GM21526 (cell line): ENCODE results near the gene CCBE1.

Experiments used
- ATAC-seq: cut with Tn5 transposase; IDR thresholded peaks from one replicate; pipeline ENCODE4 v1.9.1; 2021; ENCODE audit warnings: moderate library complexity; ENCODE audit not compliant: unreplicated experiment, low FRiP score

The CCBE1 gene

DNA sequence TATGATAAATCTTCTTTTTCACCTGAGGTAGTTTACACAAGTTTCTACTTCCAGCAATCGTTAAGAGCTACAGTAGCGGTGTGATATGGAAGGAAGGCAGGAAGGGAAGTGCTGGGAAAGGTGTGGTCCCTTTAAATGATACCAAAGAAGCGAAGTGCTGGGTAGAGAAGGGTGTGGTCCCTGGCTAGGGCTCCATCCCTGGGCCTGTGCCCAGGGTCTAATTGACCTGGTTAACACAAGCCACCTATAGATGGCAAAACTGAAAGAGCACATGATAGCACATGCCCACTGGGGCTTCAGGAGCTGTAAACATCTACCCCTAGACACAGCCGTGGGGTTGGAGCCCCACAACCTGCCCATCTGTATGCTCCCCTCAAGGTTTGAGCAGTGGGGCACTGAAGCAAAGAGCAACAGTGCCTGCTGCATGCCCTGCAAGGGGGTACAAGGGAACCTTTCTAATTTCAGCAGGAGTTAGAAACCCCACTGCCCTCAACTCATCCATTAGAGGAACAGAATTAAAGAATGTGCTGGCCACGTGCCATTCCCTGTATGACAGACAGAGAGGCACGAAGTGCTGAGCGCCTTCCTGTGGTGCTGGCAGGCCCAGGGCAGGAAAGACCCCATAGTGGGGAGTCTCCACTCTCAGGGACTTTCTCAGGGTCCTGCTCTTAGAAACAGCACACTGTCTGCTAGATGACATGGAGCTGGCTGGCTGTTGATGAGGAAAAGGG, 185.0 kb downstream of the CCBE1 start:
- no peak for ATAC-seq

DNA sequence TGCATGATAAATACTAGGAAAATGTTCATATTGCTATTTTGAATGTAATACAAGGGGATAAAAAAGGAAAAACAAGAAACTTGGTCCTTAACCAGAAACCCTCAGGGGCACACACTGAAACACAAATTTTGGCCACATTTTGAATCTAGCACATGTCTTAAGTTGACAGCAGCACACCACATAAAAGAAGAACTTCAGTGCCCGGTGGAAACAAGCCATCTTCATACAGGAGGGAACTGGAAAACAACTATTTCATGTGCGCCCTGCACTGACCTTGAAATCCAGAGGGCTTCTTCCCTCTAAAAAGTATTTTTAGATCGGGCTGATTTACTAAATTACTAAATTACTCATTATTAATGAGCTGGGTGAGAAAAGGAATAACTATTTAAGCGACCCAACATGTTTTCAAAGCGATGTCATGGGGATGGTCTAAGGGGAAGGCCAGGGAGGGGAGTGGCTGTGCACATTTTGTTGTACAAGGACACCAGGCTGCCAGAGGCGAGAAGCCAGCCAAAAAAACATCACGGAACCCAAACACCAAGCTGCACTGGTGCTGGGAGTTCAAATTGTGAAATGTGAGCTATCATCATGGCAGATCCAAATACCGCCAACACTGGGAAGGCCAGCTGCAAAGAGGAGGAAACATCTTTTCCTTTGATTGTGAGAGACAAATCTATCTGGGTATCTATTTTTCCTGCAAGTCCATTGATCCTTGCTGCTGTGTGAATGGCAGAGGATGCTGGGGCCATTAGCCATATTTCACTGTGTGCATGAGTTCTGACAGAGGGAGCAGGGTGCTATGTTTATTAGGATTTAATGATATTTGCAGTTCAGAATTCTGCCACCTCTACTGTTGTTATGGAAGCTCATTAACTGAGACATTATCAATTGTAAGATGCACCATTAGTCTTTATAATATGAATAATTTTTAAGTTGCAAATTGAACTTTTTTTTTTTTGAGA, 187.5 kb downstream of the CCBE1 start:
- ATAC-seq = no peak

DNA sequence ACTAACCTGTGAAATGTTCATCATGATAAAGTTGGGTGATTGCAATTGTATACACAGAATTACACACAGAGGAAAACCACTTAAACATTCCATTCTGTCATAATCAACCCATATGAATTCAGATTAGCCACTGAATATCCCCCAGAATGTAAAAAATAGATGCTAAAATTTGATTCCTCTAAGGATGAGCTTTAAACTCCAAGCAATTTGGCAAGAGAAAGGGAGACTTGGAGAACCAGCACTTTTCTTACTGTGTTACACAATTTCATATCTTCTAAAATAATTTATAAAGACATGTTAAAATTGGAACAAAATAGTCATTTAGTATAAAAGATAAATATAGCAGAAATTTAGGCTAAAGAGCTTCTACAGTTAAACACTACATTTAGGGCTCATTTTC, 191.9 kb downstream of the CCBE1 start:
- ATAC-seq = no peak

DNA sequence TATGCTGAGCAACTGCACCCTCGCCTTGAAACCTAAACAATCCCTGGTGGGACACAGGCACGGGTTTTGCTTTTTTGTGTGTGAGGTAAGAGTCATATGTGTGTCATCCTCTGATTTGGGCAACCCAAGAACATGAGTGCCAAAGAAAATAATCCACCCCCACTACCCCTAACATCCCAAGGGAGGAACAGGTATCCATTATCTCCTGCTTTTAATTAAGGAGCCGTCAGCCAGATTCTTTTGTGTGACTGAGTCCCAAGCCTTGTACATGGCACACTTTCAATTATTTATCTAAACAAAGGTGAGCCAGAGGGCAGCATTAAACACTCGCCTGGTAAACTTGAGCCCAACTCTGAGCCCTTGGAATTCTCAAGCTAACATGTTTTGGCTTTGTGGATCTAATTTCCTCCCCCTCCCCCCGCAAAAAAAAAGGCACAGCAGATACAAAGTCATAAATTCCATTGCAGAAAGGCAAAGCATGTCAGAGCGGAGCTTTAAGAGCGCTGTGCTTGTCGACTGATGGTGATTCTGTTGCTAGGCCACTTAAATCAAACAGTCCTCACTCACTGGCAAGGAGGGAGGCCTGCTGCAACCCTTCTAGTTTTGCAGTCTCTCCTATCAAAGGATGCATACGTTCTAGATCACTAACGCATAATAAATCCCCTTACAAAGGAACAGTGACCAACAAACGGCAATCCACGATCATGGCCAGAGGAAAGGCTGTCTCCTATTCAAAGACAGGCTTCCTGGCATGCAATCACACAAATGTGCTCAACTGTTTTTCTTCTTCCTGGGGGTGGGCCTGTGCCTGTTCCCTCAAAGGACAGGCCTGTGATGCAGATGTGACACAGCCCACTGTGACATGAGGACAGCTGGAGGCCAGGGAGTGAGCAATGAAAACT, 194.7 kb downstream of the CCBE1 start:
- no peak for ATAC-seq

DNA sequence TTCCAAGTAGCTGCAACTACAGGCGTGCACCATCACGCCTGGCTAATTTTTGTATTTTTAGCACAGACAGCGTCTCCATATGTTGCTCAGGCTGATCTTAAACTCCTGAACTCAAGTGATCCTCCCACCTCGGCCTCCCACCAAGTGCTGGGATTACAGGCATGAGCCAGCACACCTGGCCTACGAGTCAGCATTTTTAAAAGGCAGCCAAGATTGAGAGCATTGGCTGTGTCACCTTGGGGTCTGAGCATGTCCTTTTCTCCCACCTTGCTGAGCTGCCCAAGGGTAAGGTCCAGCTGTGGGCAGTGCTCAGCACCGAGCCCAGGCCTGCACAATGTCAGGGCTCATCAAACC, 195.3 kb downstream of the CCBE1 start:
- ATAC-seq = no peak

DNA sequence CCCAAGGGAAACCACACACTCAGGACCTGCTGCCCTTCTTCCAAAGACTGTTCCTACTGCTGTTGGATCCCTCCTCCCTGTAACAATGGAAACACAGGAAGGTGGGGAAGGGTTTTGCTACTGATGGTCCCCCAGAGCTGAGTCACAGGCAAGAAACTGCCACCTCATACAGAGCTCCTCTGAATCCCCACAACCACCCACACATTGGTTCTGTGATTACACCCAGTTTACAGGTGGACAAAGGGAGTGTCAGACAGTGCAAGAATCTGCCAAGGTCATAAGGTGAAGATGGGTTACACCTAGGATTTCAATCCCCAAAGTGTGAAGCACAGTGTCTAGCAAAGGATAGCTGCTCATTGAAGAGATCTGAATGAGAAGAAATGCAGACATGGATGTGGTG, 196.5 kb downstream of the CCBE1 start:
- no peak for ATAC-seq

DNA sequence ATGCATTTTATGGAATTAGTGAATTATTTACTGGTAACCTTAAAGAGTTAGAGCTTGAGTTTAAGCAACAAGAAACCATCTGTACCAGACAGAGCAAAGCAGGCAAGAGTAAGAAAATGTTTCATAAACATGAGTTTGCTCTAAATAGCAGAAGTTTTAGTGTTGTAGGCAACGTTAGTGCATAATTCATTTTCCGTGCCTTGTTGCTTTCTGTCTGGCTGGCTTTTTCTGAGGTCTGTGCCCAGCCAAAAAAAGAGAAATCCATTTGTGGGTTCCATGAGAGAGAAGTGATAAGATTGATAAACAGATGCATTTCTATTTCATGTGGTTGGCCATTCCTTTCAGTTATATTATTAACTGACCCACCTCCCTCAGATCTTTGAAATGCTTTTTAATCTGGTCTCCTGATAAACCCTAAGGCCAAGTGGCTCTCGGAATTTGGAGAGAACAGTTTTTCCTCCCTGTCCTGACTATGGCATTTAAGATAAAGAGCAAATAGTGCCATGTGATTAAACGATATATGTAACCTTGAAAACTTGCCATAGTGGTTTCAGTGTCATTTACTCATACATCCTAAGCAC, 198.6 kb downstream of the CCBE1 start:
- ATAC-seq = no peak

DNA sequence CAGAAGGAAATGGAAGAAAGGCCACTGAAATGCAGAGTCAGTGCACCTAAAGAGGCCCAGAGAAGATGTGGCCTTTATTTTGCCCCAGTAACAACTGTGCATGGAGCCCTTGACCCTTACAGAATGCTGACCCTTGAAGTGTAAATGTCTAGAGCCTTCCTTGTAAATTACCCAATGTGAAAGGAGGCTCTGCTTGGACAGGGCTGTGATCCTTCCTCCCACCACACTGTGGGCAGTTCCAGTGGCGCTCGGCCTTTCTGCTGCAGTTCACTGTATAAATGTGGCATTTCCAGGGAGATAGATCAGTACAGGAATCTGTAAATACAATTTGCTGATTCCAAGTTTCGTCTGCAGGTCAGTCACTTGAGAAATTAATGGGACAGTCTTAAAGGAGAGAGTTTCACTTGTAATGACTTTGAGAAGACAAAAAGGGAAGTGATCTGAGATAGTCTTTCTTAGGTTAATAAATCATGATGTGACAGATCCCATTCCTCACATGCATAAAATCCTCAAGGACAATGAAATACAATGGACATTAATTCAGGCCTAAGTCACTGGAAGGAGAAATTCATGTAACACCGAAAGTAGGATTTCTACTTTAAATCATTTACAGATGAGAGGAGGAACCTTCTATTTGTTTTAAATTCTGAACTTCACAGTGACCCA, 204.3 kb downstream of the CCBE1 start:
- no peak for ATAC-seq

DNA sequence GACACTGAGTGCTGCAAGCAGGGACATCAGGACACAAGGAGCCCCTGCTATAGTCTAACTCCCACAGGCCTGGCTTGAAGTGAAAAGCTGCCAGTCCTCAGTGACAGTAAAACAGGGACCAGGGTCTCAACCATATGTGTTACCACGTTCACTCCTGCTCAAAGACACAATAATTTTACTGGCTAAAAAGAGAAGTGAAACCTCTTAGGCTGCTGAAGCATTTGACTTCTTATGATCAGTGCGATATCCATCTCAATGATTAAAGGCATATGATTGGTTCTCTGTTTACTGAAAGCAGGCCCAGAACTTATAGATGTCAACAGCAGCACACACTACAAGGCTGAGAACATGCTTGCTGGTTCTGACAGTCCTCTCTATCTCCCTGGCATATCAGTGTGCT, 208.3 kb downstream of the CCBE1 start:
- peak; percentile 82 for ATAC-seq

DNA sequence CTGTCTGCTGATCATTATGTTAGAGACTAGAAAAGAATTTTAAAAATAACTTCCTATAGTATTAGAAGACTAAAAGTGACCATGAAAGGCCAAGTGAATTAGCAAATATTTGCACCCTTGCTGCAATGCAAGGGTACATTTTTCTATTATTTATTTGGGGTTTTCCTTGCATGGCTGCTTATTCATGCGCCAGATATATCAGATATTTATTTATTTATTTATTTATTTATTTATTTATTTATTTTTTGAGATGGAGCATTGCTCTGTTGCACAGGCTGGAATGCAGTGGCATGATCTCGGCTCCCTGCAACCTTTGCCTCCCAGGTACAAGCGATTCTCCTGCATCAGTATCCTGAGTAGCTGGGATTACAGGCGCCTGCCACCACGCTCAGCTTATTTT, 211.8 kb downstream of the CCBE1 start:
- ATAC-seq = no peak

DNA sequence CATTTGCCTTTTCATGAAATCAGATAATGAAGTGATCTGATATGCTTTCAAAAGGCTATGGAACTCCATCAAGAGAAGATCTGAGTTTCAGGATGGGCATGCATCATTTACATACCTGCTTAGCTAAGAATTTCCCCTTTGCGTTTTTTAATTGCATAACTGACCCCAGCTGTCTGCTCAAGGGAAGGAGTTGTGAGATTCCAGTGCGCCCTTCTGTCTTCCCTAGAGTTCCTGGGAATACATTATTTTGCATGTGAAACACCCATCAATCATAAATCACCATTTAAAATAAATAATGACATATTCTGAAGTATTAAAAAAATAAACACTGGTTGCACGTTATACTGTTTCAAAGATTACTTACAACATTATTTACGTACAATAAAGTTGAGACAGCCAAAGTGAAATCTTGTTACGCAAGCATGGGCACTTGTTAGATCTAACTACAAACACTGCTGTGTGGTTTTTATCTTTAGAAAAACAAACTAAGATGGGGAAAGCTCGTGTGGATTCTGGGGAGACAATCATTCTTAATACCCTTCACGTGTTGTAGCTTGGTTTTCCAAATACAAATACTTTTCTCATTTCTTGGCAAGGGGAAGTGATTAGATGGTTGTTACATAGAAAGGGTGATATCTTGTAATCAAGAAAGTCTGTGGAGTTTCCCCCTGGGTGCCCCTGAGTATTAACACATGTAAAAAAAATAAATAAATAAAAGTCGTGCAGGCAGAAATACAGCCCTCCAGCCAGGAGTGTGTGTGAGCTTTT, 212.5 kb downstream of the CCBE1 start:
- ATAC-seq = no peak

DNA sequence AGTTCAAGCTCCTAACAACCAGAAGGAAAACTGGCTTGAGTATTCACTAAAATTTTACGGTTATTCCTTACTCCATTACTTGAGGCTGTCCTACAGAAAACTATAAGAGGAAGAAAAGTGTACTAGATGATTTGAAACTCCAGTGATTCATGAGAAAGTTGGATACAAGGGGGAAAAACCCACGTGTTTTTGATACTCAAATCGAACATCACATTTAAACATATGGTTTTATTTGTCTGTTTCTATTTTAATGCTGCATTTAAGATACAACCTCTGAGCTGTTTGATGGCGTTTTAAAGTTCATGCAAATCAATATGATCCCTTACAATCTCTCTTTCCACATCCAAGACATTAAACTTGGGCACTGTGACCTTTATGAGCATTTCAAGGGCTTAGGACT, 213.1 kb downstream of the CCBE1 start:
- no peak for ATAC-seq

DNA sequence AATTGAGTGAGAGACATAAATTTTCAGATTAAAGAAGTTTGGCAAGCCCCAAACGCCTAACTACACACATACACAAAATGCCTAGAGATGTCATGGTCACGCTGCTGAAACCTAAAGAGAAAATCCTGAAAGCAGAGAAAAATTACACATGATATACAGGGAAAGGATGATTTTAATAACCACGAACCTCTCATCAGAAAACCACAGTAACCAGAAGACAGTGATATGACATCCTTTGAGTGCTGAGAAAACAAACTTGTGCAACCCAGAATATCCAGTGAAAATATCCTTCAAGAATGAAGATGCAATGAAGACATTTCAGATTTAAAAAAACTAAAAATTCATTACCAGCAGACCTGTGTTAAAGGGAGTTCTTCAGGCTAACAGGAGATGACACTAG, 215.8 kb downstream of the CCBE1 start:
- ATAC-seq = no peak

DNA sequence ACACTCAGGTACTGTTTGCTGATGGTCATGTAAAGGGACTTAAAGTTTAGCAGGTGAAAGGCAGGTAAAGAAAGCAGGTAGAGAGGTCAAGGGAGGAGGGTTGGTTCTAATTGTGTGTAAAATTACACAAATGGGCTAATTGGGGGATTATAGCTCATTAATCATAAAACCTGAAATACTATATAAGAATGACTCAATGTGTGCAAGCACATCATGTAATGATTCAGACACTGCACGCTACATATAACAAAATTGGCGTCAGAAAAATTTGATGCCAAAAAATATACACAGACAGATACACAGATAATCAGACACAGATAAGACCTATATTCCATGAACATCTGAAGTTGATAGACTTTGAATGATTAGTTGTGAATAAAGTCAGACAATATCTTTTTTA, 217.4 kb downstream of the CCBE1 start:
- no peak for ATAC-seq

DNA sequence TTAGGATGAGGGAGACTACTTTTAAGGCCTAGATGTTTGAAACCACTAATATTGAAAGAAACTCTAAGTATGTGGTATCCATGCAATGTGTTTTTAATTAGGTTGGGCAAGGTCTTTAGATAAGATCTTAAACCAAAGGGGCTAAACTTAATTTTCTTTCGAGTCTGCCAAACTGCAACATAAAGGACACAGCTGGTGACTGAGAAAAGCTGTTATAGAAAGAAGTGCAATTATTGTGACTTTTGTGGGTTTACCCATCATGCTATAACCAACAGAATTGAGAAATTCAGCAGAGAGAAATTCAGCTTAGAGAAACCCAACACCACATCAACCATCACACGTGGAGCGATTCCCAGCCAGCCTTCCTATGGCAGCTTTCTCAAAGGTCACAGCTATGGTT, 218.6 kb downstream of the CCBE1 start:
- no peak for ATAC-seq

DNA sequence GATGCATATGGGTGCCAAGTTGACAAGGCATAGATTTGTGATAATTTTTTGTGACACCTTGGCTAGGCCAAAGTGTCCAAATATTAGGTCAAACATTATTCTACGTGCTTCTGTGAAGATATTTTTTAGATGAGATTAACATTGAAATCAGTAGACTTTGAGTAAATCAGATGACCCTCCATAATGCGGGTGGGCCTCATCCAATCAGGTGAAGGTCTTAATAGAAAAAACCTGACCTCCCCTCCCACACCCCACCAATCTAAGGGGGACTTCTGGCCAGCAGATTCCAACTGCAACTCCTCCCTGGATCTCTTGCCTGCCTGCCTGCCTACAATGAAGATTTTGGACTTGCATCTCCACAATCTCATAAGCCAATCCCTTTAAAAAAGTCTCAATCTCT, 219.4 kb downstream of the CCBE1 start:
- ATAC-seq = no peak

DNA sequence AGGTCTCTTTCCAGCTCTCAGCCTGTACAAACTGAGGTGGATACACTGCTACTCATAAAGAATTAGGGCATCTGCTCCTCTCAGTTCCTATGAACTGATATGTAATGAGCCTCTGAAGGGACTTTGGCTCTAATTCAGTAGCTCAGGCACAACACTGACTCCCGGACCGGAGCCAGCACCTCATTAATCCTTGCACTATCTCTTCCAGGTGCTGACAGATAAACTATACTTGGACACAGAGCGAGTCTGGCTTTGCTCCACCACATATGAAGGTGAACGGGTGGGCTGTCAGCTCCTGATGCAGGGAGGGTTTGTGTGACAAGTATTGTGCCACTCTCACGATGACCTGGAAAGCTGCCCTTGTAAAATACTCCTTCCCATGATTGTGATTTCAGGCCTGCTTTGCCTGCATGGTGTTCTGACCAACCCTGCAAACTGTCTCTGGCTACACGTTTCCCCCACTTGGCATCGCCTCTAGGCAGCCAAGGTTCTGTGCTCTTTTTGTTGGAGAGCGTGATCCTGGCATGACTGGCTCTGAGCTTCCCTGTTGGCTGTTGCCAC, 226.6 kb downstream of the CCBE1 start:
- ATAC-seq = no peak

DNA sequence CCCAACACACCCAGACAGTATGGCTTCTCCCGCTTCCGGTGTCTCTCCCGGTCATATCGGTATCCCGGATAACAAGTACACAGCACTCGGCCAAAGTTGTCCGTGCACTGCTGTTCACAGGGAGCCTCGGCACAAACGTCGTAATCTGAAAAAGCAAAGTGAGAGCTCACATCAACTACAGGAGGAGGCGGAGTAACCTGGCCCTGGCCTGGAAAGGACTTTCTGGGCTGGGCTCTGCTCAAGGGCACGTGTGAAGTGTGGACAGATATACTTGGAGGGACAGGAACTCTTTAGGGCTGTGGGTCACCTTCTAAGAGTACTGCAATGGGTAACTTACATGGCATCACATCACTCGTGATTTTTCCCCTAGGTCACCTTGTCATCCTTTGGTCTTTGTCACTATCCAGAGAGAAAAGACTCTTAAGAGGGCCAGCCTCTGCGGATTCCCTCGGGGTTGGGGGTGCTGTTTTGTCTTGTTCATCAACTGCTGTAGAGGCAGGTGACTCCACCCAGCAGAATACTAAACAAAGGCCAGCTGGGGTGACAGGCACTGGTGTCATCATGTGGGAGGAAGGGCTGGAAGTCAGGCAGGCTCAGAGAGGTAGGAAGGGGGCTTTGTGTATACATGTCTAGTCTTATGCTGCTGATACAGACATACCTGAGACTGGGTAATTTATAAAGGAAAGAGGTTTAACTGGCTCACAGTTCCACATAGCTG, 227.6 kb downstream of the CCBE1 start:
- ATAC-seq = no peak
